GM18861 (cell line): Measurements from ENCODE around the gene MINDY4.

ENCODE experiments used
- ATAC-seq: cut with Tn5 transposase; IDR thresholded peaks from one replicate; pipeline ENCODE4 v1.9.1; 2021; ENCODE audit not compliant: unreplicated experiment

MINDY4 gene

GRCh38 chr7:30771174-30771879 lies at the start of gene MINDY4:
Gene MINDY4 (plus strand): TSS chr7:30771417. CDS start chr7:30771494, 77 bp downstream.
- peak; percentile 67 for ATAC-seq

GRCh38 chr7:30722187-30722586 lies 49.0 kb upstream of the MINDY4 start:
- ATAC-seq, result no peak

GRCh38 chr7:30722671-30723070 lies 48.5 kb upstream of the MINDY4 start:
- no peak for ATAC-seq

DNA sequence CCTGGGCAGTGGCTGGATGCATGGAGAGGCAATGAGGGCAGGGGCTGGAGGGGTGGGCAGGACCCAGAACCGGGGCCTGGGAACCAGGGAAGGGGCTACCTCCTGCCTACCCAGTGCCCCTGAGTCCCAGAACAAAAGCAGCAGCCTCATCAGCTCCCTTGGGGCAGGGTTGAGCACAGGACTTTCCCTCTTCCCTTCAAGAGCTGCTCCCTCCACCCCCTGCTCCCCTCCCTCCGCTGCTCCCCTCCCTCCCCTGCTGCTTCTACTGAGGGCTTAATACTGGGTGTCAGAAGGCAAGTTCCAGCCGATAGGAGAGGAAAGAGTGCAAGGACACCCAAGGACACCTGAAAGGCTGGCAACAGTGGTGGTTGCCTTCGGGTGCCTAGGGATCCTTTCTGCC lies 47.4 kb upstream of the MINDY4 start:
- no peak for ATAC-seq

DNA sequence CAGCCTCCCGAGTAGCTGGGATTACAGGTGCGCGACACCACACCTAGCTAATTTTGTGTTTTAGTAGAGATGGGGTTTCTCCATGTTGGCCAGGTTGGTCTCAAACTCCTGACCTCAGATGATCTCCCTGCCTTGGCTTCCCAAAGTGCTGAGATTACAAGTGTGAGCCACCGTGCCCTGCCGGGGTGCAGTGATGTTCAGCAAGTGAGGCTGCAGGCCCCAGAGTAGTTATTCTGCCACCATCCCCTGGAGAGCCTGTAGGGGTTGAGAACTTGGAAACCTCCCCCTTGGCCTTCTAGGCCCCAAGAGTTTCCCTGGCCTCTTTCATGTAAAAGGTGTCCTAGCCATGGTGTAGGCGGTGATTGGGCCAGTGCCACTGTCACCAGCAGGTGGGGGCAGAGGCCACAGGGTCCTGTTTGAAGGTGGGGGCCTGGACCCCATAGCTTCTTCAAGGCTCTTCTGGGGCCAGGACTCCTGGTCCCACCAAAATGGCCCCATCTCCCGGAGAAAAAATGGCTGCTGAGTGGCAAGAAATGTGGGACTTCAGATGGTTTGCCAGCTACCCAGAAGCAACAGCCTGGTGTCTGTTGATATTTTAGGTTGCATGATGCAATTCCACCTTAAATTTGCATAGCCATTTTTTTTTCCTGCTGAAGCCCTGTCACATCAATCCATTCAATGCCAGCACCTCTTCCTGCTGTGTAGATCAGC lies 44.8 kb upstream of the MINDY4 start:
- ATAC-seq, result no peak

DNA sequence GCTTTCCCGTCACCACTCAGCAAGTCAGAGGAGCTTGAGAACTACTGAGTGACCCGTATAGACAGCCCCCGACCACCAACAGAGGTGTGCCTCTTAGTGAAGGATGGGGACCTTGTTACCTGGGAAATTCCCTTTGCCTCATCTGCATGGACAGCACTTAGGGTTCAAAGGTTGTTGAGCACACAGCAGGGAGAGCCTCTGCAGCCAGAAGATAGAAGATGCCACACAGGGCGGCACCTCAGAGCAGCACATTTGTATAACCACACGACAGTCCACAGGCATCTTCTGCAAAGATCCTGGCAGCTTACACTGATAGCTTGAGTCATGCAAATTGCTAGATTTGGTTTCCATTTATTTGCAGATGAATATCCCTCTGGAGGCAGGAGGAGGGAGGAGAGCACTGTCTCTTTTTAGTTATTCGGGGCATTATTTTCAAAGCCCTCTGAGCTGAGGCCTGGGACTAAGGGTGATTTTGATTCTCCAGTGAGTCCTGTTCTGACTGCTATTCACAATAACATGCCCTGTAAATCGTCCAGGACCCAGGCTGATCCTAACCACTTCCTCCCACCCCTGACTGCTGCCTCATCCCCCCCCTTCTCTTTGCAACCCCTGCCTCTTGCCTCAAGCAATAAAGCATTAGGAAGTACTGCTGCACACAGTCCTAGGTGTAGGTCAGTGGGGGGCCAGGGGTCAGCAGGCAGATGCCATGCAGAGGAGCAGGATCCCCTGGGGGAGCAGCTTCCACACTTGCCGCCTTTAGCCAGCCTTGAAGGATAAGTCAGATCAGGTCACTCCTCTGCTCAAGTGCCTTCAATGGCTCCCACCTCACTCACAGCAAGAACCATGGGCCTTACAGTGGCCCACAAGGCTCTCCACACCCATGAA lies 43.9 kb upstream of the MINDY4 start:
- ATAC-seq, result peak; percentile 75

GRCh38 chr7:30728591-30729100 lies 42.6 kb upstream of the MINDY4 start:
- no peak for ATAC-seq

GRCh38 chr7:30729642-30730041 lies 41.6 kb upstream of the MINDY4 start:
- no peak for ATAC-seq

DNA sequence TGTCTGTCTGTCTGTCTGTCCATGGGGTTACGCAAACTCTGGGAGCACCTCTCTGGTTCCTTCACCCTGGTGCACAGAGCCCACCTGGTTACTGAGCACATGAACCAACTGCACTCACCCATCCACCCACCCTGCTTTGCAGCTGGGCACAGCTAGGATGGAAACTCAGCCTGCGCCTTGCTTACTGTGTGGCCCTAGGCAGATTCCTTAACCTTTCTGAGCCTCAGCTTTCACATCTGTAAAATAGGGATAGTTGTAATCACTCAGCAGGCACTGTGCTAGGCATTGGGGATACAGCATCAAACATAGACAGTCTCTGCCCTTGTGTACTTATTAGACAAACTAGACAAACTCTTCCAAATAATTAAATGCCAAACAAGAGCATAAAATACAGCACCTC lies 41.1 kb upstream of the MINDY4 start:
- ATAC-seq, result no peak

DNA sequence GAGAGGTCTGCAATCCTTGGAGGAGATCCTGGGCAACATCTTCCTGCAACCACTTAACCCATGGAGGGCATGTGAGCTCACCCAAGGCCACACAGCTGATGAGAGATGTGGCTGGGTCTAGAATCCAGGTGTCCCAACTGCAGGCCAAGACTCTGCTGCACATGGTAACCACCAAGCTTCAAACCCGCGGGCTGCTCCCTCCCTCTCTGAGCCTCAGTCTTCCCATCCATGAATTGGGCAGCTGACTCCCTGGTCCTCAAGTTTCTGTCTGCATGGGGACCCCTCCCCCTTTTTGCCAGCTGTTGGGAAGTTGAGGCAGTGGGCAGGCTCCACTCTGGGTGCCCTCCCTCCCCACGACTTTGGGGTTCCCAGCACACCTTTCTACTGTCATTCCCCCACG lies 40.2 kb upstream of the MINDY4 start:
- no peak for ATAC-seq

GRCh38 chr7:30731581-30731980 lies 39.6 kb upstream of the MINDY4 start:
- ATAC-seq, result no peak

- ATAC-seq, result no peak
These were observed 38.6 kb upstream of the MINDY4 start for GRCh38 chr7:30732606-30733005.

DNA sequence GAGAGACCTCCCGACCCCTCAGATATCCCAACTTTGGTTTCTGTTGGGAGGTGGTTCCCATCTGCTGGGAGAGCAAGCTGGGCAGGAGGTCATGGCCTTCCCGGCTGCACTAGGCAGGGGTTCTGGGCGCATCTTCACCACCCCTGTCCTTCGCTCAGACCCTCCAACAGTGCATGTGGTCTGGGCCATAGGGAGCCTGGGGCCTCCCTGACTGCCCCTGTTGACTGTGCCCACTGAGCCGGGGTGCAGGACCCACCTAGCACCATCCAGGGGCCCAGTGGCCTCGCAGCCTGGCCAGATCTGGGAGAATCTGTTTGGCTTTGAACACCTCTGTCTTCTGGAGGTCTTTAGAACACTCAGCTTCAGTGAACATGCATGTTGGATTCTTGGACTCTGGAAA lies 38.0 kb upstream of the MINDY4 start:
- no peak for ATAC-seq

- ATAC-seq, result no peak
These were observed 37.5 kb upstream of the MINDY4 start for GRCh38 chr7:30733691-30734090.

GRCh38 chr7:30734497-30734896 lies 36.7 kb upstream of the MINDY4 start:
- ATAC-seq, result no peak

GRCh38 chr7:30735631-30736030 lies 35.6 kb upstream of the MINDY4 start:
- ATAC-seq, result no peak

GRCh38 chr7:30736291-30736690 lies 34.9 kb upstream of the MINDY4 start:
- no peak for ATAC-seq

- no peak for ATAC-seq
These were observed 32.9 kb upstream of the MINDY4 start for GRCh38 chr7:30738026-30738915.

GRCh38 chr7:30739691-30740090 lies 31.5 kb upstream of the MINDY4 start:
- ATAC-seq, result no peak

DNA sequence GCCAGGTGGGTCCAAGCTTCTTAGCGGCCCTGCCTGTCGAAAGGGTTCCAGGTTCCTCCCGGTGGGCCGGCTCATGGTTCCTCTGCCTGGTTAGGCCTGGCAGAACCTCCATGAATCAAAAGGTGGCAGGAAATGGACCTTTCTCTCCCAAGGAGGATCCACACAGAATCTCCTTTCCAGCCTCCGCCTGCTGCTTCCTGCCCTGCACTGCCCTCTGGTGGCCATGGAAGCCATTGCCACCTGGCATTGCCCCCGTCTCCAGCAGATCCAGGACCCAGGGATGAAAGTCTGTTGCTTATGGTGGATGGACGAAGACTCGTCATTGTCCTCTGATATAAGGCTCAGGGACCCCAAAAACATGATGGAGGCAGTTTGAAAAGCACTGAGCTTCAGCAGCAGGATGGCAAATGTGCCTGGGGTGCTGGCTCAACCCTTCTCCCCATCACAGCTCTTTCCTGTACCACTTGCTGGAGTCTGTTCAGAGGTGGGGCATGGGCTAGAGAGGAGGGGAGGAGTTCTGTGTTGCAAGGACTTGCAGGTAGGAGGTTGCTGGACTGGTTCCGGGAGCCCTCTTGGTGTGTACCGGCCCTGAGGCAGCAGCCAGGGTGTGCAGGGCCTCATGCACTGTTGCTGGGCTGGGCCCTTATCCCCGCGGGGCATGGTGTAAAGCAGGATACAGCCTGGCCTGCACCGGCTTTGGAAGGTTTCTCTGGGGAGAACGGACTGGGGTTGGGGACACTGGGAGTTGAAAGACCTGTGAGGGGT lies 30.6 kb upstream of the MINDY4 start:
- no peak for ATAC-seq
